Loucy (cell line): ENCODE data around the gene IL17B.

Source experiments
- CTCF ChIP-seq: fragments of 200-600 bp; sonication (generic); conservative IDR thresholded peaks from 2 replicates; pipeline ENCODE4 v1.5.1; 2014; ENCODE audit warnings: mild to moderate bottlenecking, antibody characterized with exemption, low read length
- EZH2phosphoT487 ChIP-seq: fragments of 200-600 bp; IDR thresholded peaks from 2 replicates; pipeline ENCODE4 v1.6.1; 2018; ENCODE audit warnings: antibody characterized with exemption, mild to moderate bottlenecking, moderate library complexity, borderline replicate concordance

GRCh38 chr5:149363358-149363757 is 15.7 kb downstream of the IL17B start:
- no peak for TF ChIP-seq CTCF
- TF ChIP-seq EZH2phosphoT487: no peak
